GM19395 (cell line): ENCODE measurements around the gene CLEC5A.
"Not testable (repeated sequence)": the region's sequence is repeated elsewhere in the genome, so short reads cannot be mapped to it uniquely, and the experiment has no call there.

Experiments used
- ATAC-seq: cut with Tn5 transposase; IDR thresholded peaks from one replicate; pipeline ENCODE4 v1.9.1; 2021; ENCODE audit warnings: mild to moderate bottlenecking, moderate library complexity; ENCODE audit not compliant: unreplicated experiment

CLEC5A gene

GRCh38 chr7:141949451-141949850 lies 2.7 kb upstream of the CLEC5A start:
- ATAC-seq = no peak

GRCh38 chr7:141949021-141949420 lies 2.2 kb upstream of the CLEC5A start:
- no peak for ATAC-seq

GRCh38 chr7:141945356-141945755 lies 1.4 kb downstream of the CLEC5A start:
- no peak for ATAC-seq

- no peak for ATAC-seq
Observed at GRCh38 chr7:141944811-141945210, 2.0 kb downstream of the CLEC5A start.

DNA sequence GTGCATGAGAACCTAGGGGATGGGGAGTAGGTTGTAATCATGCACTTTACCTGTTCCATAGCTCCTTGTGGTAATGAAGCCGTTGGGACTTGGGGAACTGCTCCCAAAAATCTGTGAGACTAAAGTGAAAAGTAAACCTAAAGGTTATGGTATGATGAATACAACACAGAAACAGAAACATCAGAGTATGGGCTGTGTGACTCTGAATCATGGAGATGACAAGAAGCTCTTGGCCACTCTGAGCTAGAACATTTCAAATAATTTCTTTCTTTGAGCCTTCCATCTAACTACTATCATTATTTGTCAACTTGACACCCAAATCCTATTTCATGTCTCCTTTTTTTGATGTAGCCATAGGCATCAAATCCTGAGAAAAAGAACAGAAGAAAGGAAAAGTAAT lies 2.9 kb downstream of the CLEC5A start:
- no peak for ATAC-seq

- no peak for ATAC-seq
Observed at GRCh38 chr7:141941075-141941474, 5.7 kb downstream of the CLEC5A start.

DNA sequence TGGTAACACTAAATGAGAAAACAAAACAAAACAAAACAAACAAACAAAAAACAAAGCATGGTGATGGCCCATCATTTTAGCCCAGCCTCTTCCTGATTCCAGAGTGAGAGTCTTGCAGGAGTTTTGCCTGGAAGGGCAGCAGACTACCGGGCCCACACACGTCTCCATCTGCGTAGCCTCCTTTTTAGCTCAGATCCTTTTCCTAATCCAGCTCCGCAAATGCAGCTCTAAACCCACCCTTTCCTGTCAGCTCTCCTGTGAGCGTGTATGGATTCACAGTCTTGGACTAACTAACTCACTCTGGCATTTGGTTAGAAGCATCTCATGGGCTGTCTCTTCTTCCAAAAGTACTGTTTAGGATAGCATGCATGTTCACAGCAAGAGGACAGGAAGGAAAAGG lies 16.6 kb downstream of the CLEC5A start:
- no peak for ATAC-seq

DNA sequence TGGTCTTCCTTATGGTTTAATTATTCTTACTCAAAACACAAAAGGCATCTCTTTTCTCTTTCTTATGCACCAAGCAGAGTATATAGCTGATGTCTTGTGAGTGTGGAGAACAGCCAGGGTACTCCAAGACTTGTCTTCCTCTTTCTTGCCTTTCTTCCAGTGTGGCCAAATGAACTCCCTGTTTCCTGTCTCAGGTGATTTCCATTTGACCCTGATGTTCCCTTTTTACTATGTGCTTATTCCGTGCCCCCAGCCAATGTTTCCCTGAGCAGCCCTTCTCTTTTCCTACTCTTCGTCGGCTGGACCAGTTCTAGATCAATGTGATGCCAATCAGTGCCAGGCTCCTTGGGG lies 18.0 kb downstream of the CLEC5A start:
- ATAC-seq = no peak

DNA sequence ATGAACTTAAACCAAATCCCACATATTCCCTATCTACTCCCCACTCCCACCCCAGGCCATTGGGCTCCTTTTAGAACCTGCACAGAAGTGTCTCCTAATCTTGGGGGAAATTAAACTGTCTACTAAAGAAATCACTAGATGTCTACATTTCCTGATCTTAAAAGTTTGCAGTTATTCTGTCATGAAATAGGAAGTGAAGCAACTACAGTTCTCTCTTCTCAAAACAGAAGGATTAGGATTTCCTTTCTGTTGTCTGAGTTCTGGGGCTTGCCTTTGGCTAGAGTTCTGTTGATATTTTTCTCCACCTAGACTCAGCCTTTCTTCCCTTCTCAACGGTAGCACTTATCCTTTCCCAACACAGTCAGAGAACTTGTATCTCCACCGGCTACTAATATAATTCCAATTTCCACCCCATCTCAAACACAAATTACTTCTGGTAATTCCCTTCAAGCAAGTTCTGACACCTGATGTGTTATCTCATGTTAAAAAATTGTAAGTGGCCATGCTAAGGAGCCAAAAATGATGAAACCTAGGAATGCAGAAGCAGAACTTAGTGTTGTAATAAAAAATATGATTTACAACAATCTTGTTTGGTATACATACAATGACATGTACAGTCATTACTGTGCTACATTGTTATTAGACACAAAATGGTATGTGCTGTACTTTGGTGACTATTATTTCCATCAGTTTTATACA lies 18.5 kb downstream of the CLEC5A start:
- no peak for ATAC-seq

DNA sequence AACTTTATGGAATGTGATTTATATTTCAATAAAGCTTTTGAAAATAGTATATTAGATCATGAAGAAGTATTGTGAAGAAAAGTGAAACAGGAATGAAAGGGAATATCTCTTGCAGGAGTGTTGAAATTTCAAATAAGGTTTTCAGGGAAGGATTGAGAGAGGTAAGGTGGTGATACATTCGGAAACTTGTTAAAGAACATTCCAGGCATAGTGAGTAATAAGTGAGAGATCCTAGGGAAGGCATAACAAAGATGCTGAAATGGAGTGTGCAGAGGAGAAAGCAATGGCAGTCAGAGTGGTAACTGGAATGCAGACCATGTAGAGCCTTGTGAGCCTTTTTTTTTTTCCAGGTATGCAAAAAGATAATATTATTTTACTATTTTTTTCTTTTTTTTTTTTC lies 26.5 kb downstream of the CLEC5A start:
- no peak for ATAC-seq

DNA sequence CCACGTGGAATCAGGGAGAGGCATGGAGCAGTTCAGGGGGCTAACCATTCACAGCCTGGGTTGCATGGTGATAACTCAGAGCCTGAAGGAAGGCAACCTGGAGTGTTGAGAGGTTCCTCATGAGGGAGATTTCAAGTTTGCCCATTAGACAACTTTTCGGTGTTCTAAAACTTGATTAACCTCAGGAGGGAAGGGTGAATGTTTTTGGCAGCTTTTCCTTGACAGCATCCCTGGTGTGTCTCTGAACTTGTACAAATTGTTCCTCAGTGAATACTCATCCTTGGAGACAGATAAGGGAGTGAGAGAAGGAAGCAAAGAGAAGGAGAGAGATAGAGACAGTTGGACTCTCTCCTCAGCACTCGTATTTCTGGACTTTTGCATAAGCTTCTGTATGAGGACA lies 30.7 kb downstream of the CLEC5A start, which contains the start of gene OR9A4:
Gene OR9A4 (plus strand): TSS at position 301 of the 400 bp plus-strand sequence. CDS start 2,477 bp downstream, outside the sequence.
- ATAC-seq = no peak

DNA sequence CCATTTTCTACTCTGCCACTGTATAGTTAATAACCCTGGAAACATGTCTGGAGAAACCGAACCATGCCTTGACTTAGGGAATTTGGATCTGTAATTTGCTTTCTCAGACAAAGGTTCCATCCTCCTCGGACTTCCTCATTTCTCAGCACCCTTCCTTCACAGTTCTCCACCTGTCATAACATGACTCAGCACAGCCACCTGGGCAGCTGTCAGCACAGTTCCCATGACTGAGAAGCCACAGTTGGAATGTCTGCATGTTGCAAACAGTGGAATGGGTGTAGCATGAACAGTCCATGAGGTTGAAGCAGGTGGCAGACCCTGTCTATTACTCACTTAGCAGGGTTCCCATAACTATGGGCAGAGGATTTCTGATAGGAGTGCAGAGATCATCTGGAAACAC lies 31.2 kb downstream of the CLEC5A start:
- peak; percentile 61 for ATAC-seq

- no peak for ATAC-seq
Observed at GRCh38 chr7:141911391-141911790, 35.4 kb downstream of the CLEC5A start.

- ATAC-seq = no peak
Observed at GRCh38 chr7:141906285-141906684, 40.5 kb downstream of the CLEC5A start.

DNA sequence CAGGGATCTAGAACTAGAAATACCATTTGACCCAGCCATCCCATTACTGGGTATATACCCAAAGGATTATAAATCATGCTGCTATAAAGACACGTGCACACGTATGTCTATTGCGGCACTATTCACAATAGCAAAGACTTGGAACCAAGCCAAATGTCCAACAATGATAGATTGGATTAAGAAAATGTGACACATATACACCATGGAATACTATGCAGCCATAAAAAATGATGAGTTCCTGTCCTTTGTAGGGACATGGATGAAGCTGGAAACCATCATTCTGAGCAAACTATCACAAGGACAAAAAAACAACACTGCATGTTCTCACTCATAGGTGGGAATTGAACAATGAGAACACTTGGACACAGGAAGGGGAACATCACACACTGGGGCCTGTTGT lies 47.4 kb downstream of the CLEC5A start:
- not testable (repeated sequence) for ATAC-seq

GRCh38 chr7:141891336-141891735 lies 55.4 kb downstream of the CLEC5A start:
- no peak for ATAC-seq

GRCh38 chr7:141889321-141889720 lies 57.5 kb downstream of the CLEC5A start:
- ATAC-seq = no peak

- ATAC-seq = peak; percentile 87
Observed at GRCh38 chr7:141884539-141885225, 62.1 kb downstream of the CLEC5A start.

DNA sequence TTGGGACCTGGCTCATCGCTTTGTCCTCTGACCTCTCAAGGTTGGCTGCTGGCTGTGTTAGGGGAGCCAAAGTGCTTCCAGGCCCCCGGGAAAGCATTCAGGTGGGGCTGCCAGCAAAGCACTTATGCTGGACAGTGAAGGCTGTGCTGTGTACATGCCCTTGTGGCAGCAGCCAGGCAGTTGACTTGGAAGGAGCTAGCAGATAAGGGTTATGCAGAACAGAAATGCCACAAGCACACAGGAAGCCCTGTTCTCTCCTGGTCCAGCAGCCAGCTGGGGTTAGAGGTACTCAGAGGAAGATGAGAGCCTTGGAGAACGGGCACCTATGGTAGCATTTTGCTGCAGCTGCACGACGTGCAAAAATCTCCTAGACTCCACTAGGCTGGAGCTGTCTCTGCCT lies 65.8 kb downstream of the CLEC5A start:
- ATAC-seq = no peak

- no peak for ATAC-seq
Observed at GRCh38 chr7:141877365-141877764, 69.4 kb downstream of the CLEC5A start.
